Fibroblast of mammary gland (primary cell): ENCODE results near the gene RREB1.

Source experiments
- DNase-seq: peaks from one replicate; pipeline ENCODE4 v3.0.0-alpha.2; 2010; ENCODE audit warnings: low read depth
- H3K4me3 ChIP-seq: 2 replicates; pipeline ENCODE4 v1.5.1; 2011; ENCODE audit warnings: low read depth, mild to moderate bottlenecking, low read length, moderate library complexity; ENCODE audit not compliant: control insufficient read depth
- TF ChIP-seq, protein P1 (sequence below): conservative IDR thresholded peaks from 2 replicates; pipeline ENCODE4 v1.5.1; 2011; ENCODE audit warnings: low read depth, low read length, inconsistent platforms; ENCODE audit not compliant: control insufficient read depth, insufficient read depth

Gene RREB1

DNA sequence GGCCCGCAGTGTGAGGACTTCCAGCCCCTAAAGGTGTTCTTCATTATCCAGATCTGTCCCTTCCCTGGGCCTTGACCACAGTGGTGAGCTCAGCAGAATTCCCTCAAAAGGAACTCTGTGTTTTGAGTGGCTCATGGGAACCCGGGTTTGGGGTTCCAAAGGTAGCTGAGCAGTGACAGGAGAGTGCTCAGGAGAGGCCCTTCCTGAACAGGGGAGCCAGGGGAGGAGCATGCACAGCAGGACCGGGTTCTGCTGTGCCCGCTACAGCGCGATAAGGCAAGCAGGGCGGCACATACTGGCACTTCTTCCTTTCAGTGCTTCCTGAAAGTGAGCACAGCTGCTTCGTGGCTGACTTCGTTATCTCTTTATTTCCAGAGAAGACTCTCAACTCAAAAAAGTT is 117.0 kb downstream of the RREB1 start:
- TF ChIP-seq, protein P1, sequence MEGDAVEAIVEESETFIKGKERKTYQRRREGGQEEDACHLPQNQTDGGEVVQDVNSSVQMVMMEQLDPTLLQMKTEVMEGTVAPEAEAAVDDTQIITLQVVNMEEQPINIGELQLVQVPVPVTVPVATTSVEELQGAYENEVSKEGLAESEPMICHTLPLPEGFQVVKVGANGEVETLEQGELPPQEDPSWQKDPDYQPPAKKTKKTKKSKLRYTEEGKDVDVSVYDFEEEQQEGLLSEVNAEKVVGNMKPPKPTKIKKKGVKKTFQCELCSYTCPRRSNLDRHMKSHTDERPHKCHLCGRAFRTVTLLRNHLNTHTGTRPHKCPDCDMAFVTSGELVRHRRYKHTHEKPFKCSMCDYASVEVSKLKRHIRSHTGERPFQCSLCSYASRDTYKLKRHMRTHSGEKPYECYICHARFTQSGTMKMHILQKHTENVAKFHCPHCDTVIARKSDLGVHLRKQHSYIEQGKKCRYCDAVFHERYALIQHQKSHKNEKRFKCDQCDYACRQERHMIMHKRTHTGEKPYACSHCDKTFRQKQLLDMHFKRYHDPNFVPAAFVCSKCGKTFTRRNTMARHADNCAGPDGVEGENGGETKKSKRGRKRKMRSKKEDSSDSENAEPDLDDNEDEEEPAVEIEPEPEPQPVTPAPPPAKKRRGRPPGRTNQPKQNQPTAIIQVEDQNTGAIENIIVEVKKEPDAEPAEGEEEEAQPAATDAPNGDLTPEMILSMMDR, result no peak
- no peak overlapping the region for H3K4me3 ChIP-seq
- DNase-seq, result no peak

DNA sequence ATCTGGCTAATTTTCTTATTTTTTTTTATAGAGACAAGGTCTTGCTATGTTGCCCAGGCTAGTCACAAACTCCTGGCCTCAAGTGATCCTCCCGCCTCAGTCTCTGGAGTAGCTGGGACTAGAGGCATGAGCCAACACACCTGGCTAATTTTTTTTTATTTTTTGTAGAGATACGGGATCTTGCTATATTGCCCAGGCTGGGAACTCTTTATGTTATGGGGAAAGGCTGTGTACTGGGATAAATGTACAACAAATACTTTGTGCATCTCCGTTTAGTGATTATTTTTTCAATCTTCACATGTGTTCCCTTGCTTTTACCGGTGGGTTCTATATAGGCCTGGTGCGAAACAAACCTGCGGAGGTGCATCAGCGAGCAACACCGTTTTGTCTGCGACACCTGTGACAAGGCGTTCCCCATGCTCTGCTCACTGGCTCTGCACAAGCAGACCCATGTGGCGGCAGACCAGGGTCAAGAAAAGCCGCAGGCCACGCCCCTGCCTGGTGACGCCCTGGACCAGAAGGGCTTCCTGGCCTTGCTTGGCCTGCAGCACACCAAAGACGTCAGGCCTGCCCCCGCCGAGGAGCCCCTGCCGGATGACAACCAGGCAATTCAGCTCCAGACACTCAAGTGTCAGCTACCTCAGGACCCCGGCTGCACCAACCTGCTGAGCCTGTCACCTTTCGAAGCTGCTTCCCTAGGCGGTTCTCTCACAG is 121.1 kb downstream of the RREB1 start:
- no peak for DNase-seq
- no peak overlapping the region for H3K4me3 ChIP-seq
- TF ChIP-seq, protein P1, result no peak

GRCh38 chr6:7229376-7230326 is 121.9 kb downstream of the RREB1 start:
- H3K4me3 ChIP-seq, result no peak overlapping the region
- TF ChIP-seq, protein P1, result no peak
- DNase-seq, result no peak

DNA sequence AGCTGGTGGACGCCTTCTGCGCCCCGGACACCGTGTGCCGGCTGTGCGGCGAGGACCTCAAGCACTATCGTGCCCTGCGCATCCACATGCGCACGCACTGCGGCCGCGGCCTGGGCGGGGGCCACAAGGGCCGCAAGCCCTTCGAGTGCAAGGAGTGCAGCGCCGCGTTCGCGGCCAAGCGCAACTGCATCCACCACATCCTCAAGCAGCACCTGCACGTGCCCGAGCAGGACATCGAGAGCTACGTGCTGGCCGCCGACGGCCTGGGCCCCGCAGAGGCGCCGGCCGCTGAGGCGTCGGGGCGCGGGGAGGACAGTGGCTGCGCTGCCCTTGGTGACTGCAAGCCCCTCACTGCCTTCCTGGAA is 122.5 kb downstream of the RREB1 start:
- TF ChIP-seq, protein P1, result no peak
- DNase-seq, result no peak
- no peak overlapping the region for H3K4me3 ChIP-seq

DNA sequence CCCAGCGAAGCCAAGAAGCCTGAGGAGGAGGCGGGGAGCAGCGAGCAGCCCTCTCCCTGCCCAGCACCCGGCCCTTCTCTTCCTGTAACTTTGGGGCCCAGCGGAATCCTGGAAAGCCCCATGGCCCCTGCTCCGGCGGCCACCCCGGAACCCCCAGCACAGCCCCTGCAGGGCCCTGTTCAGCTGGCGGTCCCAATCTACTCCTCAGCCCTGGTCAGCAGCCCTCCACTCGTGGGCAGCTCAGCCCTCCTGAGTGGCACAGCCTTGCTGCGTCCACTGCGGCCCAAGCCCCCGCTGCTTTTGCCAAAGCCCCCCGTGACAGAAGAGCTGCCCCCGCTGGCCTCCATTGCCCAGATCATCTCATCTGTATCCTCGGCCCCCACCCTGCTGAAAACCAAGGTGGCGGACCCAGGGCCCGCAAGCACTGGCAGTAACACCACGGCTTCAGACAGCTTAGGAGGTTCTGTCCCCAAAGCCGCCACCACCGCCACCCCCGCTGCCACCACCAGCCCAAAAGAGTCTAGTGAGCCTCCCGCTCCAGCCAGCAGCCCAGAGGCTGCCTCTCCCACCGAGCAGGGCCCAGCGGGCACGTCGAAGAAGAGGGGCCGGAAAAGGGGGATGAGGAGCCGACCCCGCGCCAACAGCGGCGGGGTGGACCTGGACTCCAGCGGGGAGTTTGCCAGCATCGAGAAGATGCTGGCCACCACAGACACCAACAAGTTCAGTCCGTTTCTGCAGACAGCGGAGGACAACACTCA is 123.4 kb downstream of the RREB1 start:
- DNase-seq, result no peak
- no peak overlapping the region for H3K4me3 ChIP-seq
- TF ChIP-seq, protein P1, result no peak

GRCh38 chr6:7232351-7232750 is 124.6 kb downstream of the RREB1 start:
- no peak for DNase-seq
- TF ChIP-seq, protein P1, result no peak
- no peak overlapping the region for H3K4me3 ChIP-seq
